Osteoblast (primary cell): ENCODE measurements around the gene KRT1. TPM values are rescaled to one million over a fixed set of nuclear protein-coding genes. Genes with fewer than 3 reads are reported as not detected.

Source experiments
- DNase-seq: peaks from one replicate; pipeline ENCODE4 v3.0.0; 2011; ENCODE audit warnings: low spot score, mixed read lengths; ENCODE audit not compliant: insufficient read length; ENCODE audit errors: missing footprints
- H2AFZ ChIP-seq: 2 replicates; pipeline ENCODE4 v1.6.0; 2011; ENCODE audit warnings: mild to moderate bottlenecking, low read length
- H3K27ac ChIP-seq: 2 replicates; pipeline ENCODE4 v1.5.1; 2011; ENCODE audit warnings: mild to moderate bottlenecking, low read depth, low read length, moderate library complexity
- H3K27me3 ChIP-seq: 2 replicates; pipeline ENCODE4 v1.6.0; 2012; ENCODE audit warnings: mild to moderate bottlenecking, control low read depth, inconsistent platforms, low read length, moderate library complexity; ENCODE audit not compliant: insufficient read depth
- H3K36me3 ChIP-seq: 2 replicates; pipeline ENCODE4 v1.5.1; 2011; ENCODE audit warnings: mild to moderate bottlenecking, low read length, control low read depth, moderate library complexity; ENCODE audit not compliant: insufficient read depth
- H3K4me1 ChIP-seq: 2 replicates; pipeline ENCODE4 v1.5.1; 2011; ENCODE audit warnings: mild to moderate bottlenecking, low read length, control low read depth, moderate library complexity; ENCODE audit not compliant: insufficient read depth
- H3K4me2 ChIP-seq: 2 replicates; pipeline ENCODE4 v1.6.0; 2011; ENCODE audit warnings: mild to moderate bottlenecking, low read length; ENCODE audit not compliant: insufficient read depth
- H3K4me3 ChIP-seq: fragments of 200-600 bp; sonication (generic); 3 replicates; pipeline ENCODE4 v1.5.1; 2012; ENCODE audit warnings: mild to moderate bottlenecking, low read length, inconsistent platforms; ENCODE audit not compliant: insufficient read depth
- H3K79me2 ChIP-seq: 2 replicates; pipeline ENCODE4 v1.6.0; 2012; ENCODE audit warnings: mild to moderate bottlenecking, low read length, control low read depth, inconsistent platforms; ENCODE audit not compliant: insufficient read depth
- H3K9me3 ChIP-seq: 2 replicates; pipeline ENCODE4 v1.5.1; 2011; ENCODE audit warnings: low read depth, low read length, control low read depth
- H4K20me1 ChIP-seq: 2 replicates; pipeline ENCODE4 v1.6.0; 2012; ENCODE audit warnings: mild to moderate bottlenecking, low read length, control low read depth; ENCODE audit not compliant: insufficient read depth
- CTCF ChIP-seq: IDR thresholded peaks from 2 replicates; pipeline ENCODE4 v1.5.1; 2011; ENCODE audit warnings: mild to moderate bottlenecking, low read depth, low read length, moderate library complexity; ENCODE audit errors: extremely low read depth
- total RNA-seq: library from RNA; depleted of rRNA; stranded (reverse); fragments of >200 nt; gene quantifications from 2 replicates; pipeline ENCODE4 v1.2.3, GENCODE V29; 2012

The KRT1 gene
- total RNA-seq, 1 donor: not detected

- no peak for DNase-seq
- H3K4me2 ChIP-seq: no peak overlapping the region
- no peaks in the 10 kb centered on the region for H3K4me1 ChIP-seq
- no peaks in the 10 kb centered on the region for H3K9me3 ChIP-seq
- no peak for TF ChIP-seq CTCF
- no peaks in the 10 kb centered on the region for H3K79me2 ChIP-seq
- no peaks in the 10 kb centered on the region for H3K36me3 ChIP-seq
- no peaks in the 10 kb centered on the region for H4K20me1 ChIP-seq
- no peak overlapping the region for H3K27ac ChIP-seq
- no peak overlapping the region for H2AFZ ChIP-seq
- peaks cover 19% of the 10 kb centered on the region for H3K27me3 ChIP-seq
- no peak overlapping the region for H3K4me3 ChIP-seq
Measured at GRCh38 chr12:52701281-52701680, 21.1 kb upstream of the KRT1 start.

- no peak for TF ChIP-seq CTCF
- no peaks in the 10 kb centered on the region for H3K79me2 ChIP-seq
- H3K4me1 ChIP-seq: no peaks in the 10 kb centered on the region
- H3K4me3 ChIP-seq: no peak overlapping the region
- no peaks in the 10 kb centered on the region for H3K9me3 ChIP-seq
- H4K20me1 ChIP-seq: no peaks in the 10 kb centered on the region
- H3K27ac ChIP-seq: no peak overlapping the region
- peaks cover 18% of the 10 kb centered on the region for H3K27me3 ChIP-seq
- H3K36me3 ChIP-seq: no peaks in the 10 kb centered on the region
- H3K4me2 ChIP-seq: no peak overlapping the region
- H2AFZ ChIP-seq: no peak overlapping the region
- DNase-seq: no peak
Measured at GRCh38 chr12:52699960-52700359, 19.8 kb upstream of the KRT1 start.

- H3K4me1 ChIP-seq: no peaks in the 10 kb centered on the region
- H3K79me2 ChIP-seq: no peaks in the 10 kb centered on the region
- TF ChIP-seq CTCF: no peak
- no peak for DNase-seq
- no peak overlapping the region for H2AFZ ChIP-seq
- H3K4me3 ChIP-seq: no peak overlapping the region
- H3K27ac ChIP-seq: no peak overlapping the region
- H3K36me3 ChIP-seq: no peaks in the 10 kb centered on the region
- no peak overlapping the region for H3K4me2 ChIP-seq
- no peaks in the 10 kb centered on the region for H3K9me3 ChIP-seq
- peaks cover 20% of the 10 kb centered on the region for H3K27me3 ChIP-seq
- no peaks in the 10 kb centered on the region for H4K20me1 ChIP-seq
Measured at GRCh38 chr12:52699373-52699772, 19.2 kb upstream of the KRT1 start.

- DNase-seq: no peak
- no peak overlapping the region for H2AFZ ChIP-seq
- peaks cover 16% of the 10 kb centered on the region for H3K27me3 ChIP-seq
- no peak overlapping the region for H3K27ac ChIP-seq
- no peaks in the 10 kb centered on the region for H4K20me1 ChIP-seq
- no peak overlapping the region for H3K4me3 ChIP-seq
- no peak overlapping the region for H3K4me2 ChIP-seq
- no peaks in the 10 kb centered on the region for H3K9me3 ChIP-seq
- H3K79me2 ChIP-seq: no peaks in the 10 kb centered on the region
- H3K4me1 ChIP-seq: no peaks in the 10 kb centered on the region
- TF ChIP-seq CTCF: no peak
- H3K36me3 ChIP-seq: no peaks in the 10 kb centered on the region
Measured at GRCh38 chr12:52698651-52699340, 18.6 kb upstream of the KRT1 start.
